Activated T-cell treated with anti-CD3 and anti-CD28 coated beads, Interleukin-2, amount 50 U/mL, for 72 hours (primary cell): ENCODE measurements around the gene ADM. TPM values are rescaled to one million over a fixed set of nuclear protein-coding genes. Genes with fewer than 3 reads are reported as not detected.

ENCODE experiments used
- ATAC-seq, 2 donors: fragments of 150-1000 bp; cut with Tn5 transposase; replicated peaks in 1 of 2; 2 replicates each; pipeline ENCODE4 v1.10.0; 2021; ENCODE audit warnings: moderate library complexity in 2 of 2, mild to moderate bottlenecking in 1 of 2
- DNase-seq, 2 donors: peaks; one replicate each; pipeline ENCODE4 v3.0.0; 2021 to 2022; ENCODE audit warnings: mixed read lengths in 1 of 2
- H3K27ac Mint-ChIP-seq: one replicate; pipeline ENCODE4 v1.8.0; 2022; ENCODE audit warnings: mild to moderate bottlenecking, moderate library complexity, mixed read lengths
- H3K27me3 Mint-ChIP-seq: one replicate; pipeline ENCODE4 v1.8.0; 2022; ENCODE audit warnings: low read depth, mixed read lengths
- H3K36me3 Mint-ChIP-seq, 2 donors: one replicate each; pipeline ENCODE4 v1.8.0; 2022; ENCODE audit warnings: mixed read lengths in 2 of 2, mild to moderate bottlenecking in 1 of 2; ENCODE audit not compliant: insufficient read depth in 2 of 2
- H3K4me1 Mint-ChIP-seq: one replicate; pipeline ENCODE4 v1.8.0; 2022; ENCODE audit warnings: low read depth, mixed read lengths
- H3K4me3 Mint-ChIP-seq, 2 donors: one replicate each; pipeline ENCODE4 v1.8.0; 2022; ENCODE audit warnings: mild to moderate bottlenecking in 2 of 2, mixed read lengths in 2 of 2, moderate library complexity in 2 of 2
- H3K9me3 Mint-ChIP-seq, 2 donors: one replicate each; pipeline ENCODE4 v1.8.0; 2022; ENCODE audit warnings: mixed read lengths in 2 of 2
- total RNA-seq, 2 donors: library from RNA; stranded (reverse); gene quantifications; one replicate each; pipeline ENCODE4 v1.2.3, GENCODE V29; 2022

Gene ADM
- total RNA-seq, 2 donors from 2014 or later = 2.0 to 4.6 TPM

- H3K27ac Mint-ChIP-seq = peak overlapping the region; percentile 32
- DNase-seq (no peak), ATAC-seq (no peak)
- peaks cover 25% of the 10 kb centered on the region for H3K4me1 Mint-ChIP-seq
- H3K36me3 Mint-ChIP-seq = no peaks in the 10 kb centered on the region
- H3K27me3 Mint-ChIP-seq = peaks cover 25% of the 10 kb centered on the region
- peak overlapping the region in 1 of 2 donors; percentile 58 for H3K4me3 Mint-ChIP-seq
- no peaks in the 10 kb centered on the region for H3K9me3 Mint-ChIP-seq
Observed at GRCh38 chr11:10322401-10322800, 17.5 kb downstream of the ADM start.

DNA sequence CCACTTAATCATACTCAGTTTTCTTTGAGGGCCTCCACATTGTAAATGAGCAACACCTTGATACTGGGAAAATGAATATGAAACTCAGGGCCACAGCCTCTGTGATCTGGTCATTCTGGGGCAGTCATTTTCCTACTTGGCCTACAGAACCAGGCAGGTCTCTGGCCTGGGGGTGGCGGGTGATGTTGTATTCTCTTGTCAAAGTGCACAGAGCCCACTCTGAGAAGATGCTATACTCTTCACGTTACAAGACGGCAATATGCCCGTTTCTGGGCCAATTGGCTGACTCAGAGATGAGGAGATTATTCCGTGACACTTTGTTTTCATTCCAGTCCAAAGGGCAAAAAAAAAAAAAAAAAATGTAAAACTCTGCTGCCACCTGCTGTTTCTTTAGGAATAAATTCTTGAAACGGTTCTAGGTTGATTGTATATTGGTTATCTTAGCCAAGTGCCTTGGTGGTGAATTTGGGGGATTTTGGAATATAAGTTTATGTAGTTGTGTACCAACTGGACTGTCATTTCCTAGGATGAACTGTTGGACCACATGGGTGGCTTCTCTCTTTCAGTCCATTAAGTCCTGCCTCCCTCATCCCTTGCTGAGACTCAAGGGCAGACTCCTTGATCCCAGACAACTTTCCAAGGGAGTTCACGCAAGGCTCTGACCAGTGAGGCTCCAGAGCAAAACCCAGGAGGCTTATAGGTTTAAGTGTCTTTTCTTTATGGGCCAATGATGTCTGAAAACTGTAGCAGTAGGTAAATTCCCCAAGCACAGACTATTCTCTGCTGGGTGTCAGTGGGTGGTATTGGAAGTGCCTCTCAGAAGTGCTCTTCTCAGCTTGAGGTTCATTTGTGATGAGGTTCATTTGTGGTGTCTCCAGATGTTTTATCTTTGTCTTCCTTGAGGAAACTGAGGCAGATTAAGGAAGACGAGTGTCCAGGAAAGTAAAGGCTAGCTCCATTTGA lies 18.2 kb downstream of the ADM start:
- Mint-ChIP-seq H3K4me1 (peaks cover 18% of the 10 kb centered on the region), H3K36me3 (no peaks in the 10 kb centered on the region), H3K4me3 (peak overlapping the region; percentile 58 to 63), H3K27ac (peak overlapping the region; percentile 32), H3K9me3 (no peaks in the 10 kb centered on the region), H3K27me3 (peaks cover 25% of the 10 kb centered on the region)
- ATAC-seq = peak; percentile 90 to 91
- peak; percentile 58 to 61 for DNase-seq

GRCh38 chr11:10323793-10324170 lies 18.9 kb downstream of the ADM start:
- H3K27ac Mint-ChIP-seq = no peak overlapping the region
- peaks cover 15% of the 10 kb centered on the region for H3K4me1 Mint-ChIP-seq
- H3K36me3 Mint-ChIP-seq = no peaks in the 10 kb centered on the region
- ATAC-seq (no peak), DNase-seq (no peak)
- H3K9me3 Mint-ChIP-seq = no peaks in the 10 kb centered on the region
- H3K27me3 Mint-ChIP-seq = peaks cover 25% of the 10 kb centered on the region
- no peak overlapping the region for H3K4me3 Mint-ChIP-seq

GRCh38 chr11:10324474-10324873 lies 19.6 kb downstream of the ADM start:
- Mint-ChIP-seq H3K4me1 (peaks cover 15% of the 10 kb centered on the region), H3K27me3 (peaks cover 25% of the 10 kb centered on the region), H3K9me3 (no peaks in the 10 kb centered on the region), H3K4me3 (no peak overlapping the region), H3K36me3 (no peaks in the 10 kb centered on the region), H3K27ac (no peak overlapping the region)
- ATAC-seq = no peak
- DNase-seq = no peak

DNA sequence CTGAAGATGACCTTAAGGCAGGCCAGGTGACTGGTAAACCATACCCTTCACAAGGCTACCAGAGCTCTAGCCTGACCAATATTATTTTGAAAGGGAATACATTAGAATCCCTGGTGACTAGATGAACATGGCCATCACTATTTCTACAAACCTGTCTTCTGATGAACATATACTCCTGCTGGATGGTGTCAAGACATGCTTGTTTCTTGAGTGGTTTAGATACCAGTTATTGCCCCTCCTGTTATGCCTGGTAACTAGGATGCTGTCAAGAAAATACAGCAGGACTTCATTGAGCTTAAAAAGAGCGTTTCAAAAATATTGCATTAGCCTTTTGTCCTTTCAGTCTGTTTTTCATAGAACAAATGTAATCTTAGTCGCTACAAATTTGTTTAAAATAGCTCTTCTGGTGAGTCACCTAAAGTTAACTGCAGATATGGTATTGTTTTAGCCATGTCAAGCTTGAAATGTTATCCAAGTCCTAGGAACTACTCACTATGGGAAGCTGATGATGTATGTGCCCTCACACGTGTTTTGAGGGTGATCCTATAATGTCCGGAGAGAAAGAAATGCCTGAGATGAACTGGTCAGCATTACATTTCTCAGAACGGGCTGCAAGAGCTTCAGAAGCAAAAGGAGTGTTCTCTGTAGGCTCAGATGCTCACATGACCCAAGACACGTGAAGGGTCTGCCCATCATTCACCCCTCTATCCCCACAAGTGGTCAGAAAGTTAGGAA lies 20.6 kb downstream of the ADM start:
- peaks cover 25% of the 10 kb centered on the region for H3K27me3 Mint-ChIP-seq
- no peak for ATAC-seq
- DNase-seq = no peak
- H3K4me3 Mint-ChIP-seq = no peak overlapping the region
- H3K36me3 Mint-ChIP-seq = no peaks in the 10 kb centered on the region
- H3K27ac Mint-ChIP-seq = no peak overlapping the region
- H3K9me3 Mint-ChIP-seq = no peaks in the 10 kb centered on the region
- H3K4me1 Mint-ChIP-seq = peaks cover 15% of the 10 kb centered on the region

- H3K4me1 Mint-ChIP-seq = peaks cover 15% of the 10 kb centered on the region
- peaks cover 25% of the 10 kb centered on the region for H3K27me3 Mint-ChIP-seq
- H3K27ac Mint-ChIP-seq = no peak overlapping the region
- no peak for DNase-seq
- H3K9me3 Mint-ChIP-seq = no peaks in the 10 kb centered on the region
- ATAC-seq = no peak
- H3K36me3 Mint-ChIP-seq = no peaks in the 10 kb centered on the region
- no peak overlapping the region for H3K4me3 Mint-ChIP-seq
Observed at GRCh38 chr11:10326012-10326964, 21.4 kb downstream of the ADM start.

DNA sequence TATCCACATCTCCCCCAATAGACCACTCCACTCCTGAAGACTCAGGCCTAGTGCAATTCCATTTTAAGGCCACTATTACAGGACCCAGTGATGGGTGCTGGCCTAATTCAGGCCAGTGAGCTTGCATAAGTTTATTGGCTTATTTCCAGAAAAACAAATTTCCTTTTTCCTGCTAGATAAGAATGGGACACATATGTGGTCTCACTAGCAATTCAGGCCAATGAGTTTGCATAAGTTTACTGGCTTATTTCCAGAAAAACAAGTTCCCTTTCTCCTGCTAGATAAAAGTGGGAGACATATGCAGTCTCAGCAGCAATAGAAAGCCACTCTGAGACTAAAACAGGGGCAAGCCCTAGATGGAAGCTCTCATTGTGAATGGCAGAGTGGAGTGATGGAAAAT lies 22.4 kb downstream of the ADM start:
- DNase-seq (no peak), ATAC-seq (no peak)
- no peaks in the 10 kb centered on the region for H3K36me3 Mint-ChIP-seq
- H3K27me3 Mint-ChIP-seq = peaks cover 34% of the 10 kb centered on the region
- no peaks in the 10 kb centered on the region for H3K9me3 Mint-ChIP-seq
- H3K4me1 Mint-ChIP-seq = peaks cover 14% of the 10 kb centered on the region
- no peak overlapping the region for H3K27ac Mint-ChIP-seq
- H3K4me3 Mint-ChIP-seq = no peak overlapping the region

DNA sequence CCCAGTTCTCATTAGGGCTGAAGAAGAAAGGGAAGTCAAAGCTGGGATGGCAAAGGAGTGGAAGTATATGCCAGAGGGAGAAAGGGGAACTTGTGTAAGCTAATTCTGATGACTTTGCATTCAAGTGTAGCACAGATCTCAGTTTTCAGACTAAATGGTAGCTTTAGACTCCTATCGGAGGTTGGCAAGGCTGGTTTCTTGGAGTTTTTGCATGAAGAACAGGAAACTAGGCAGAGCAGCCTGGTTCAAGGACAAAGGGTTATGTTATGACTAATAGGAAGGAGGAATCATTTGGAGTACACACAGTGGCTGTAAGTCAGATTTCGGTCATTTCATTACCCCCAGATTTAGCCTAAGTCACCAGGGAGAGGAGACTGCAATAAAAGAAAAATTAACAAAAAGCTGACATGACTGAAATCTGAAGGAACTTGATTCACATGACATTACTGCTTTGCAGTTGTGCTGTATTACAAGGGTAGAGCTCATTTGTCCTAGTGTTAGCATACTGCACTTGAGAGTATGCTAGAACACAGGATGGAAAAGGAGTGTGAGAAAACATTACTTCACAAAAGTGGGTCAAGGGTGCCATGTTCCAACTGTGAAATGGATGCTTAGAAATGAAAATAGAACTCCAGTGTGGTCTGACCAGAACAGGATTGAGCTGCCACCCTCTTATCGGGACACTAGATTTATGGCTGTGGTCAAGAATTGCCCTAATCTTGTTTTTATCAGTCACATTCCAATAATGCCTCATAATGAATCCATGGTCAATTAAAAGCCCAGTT lies 23.6 kb downstream of the ADM start:
- peaks cover 2% of the 10 kb centered on the region for H3K4me1 Mint-ChIP-seq

GRCh38 chr11:10329356-10329755 lies 24.5 kb downstream of the ADM start:
- ATAC-seq (no peak), DNase-seq (no peak)
- Mint-ChIP-seq H3K4me1 (no peaks in the 10 kb centered on the region), H3K36me3 (no peaks in the 10 kb centered on the region), H3K4me3 (no peak overlapping the region), H3K27me3 (peaks cover 28% of the 10 kb centered on the region), H3K27ac (no peak overlapping the region), H3K9me3 (no peaks in the 10 kb centered on the region)

More for the DNA sequence above, 23.6 kb downstream of the ADM start:
- Mint-ChIP-seq H3K27me3 (peaks cover 29% of the 10 kb centered on the region), H3K27ac (no peak overlapping the region), H3K4me3 (no peak overlapping the region), H3K9me3 (no peaks in the 10 kb centered on the region), H3K36me3 (no peaks in the 10 kb centered on the region)
- DNase-seq (no peak), ATAC-seq (peak in 1 of 2 donors; percentile 36)

DNA sequence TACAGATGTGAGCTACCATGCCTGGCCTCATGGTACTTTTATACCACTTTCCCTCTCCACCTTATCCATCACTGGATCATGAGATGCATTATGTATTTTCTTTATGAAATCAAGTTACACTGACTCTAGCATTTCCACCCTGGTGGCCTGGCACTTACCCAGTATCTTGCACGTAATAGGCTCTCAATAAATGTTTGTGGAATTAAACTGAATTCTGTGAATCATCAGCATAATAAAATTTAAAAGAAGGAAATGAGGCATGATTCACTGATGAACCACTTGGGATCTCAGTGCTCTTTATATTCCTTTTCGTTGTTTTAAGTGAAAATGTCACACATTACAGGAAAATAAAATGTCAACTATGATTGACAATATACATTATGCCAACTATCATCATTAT lies 25.1 kb downstream of the ADM start:
- H3K9me3 Mint-ChIP-seq = no peaks in the 10 kb centered on the region
- no peaks in the 10 kb centered on the region for H3K36me3 Mint-ChIP-seq
- H3K4me1 Mint-ChIP-seq = no peaks in the 10 kb centered on the region
- H3K27me3 Mint-ChIP-seq = peaks cover 33% of the 10 kb centered on the region
- no peak overlapping the region for H3K27ac Mint-ChIP-seq
- ATAC-seq (no peak), DNase-seq (no peak)
- H3K4me3 Mint-ChIP-seq = no peak overlapping the region

- no peaks in the 10 kb centered on the region for H3K4me1 Mint-ChIP-seq
- H3K9me3 Mint-ChIP-seq = no peaks in the 10 kb centered on the region
- H3K27me3 Mint-ChIP-seq = peaks cover 26% of the 10 kb centered on the region
- no peak for DNase-seq
- no peak overlapping the region for H3K27ac Mint-ChIP-seq
- ATAC-seq = no peak
- no peak overlapping the region for H3K4me3 Mint-ChIP-seq
- no peaks in the 10 kb centered on the region for H3K36me3 Mint-ChIP-seq
Observed at GRCh38 chr11:10331548-10332289, 26.8 kb downstream of the ADM start.
